Subcutaneous adipose tissue (tissue), 4 donors: ENCODE measurements around the gene IQSEC1. TPM values are rescaled to one million over a fixed set of nuclear protein-coding genes. Genes with fewer than 3 reads are reported as not detected.

Experiments
- CTCF ChIP-seq: fragments of 450-650 bp; IDR thresholded peaks from one replicate; pipeline ENCODE4 v1.5.1; 2016; ENCODE audit warnings: low read depth, mild to moderate bottlenecking, control low read depth, antibody characterized with exemption, moderate library complexity
- total RNA-seq, 4 donors: library from RNA; depleted of rRNA; stranded (reverse); fragments of >200 nt; gene quantifications; one replicate each; pipeline ENCODE4 v1.1.0, GENCODE V29; 2016

The IQSEC1 gene
- total RNA-seq, 4 donors from 2014 or later: 44.3 to 99.1 (median 51.8) TPM

GRCh38 chr3:12944849-12945248 lies 128.4 kb downstream of the IQSEC1 start:
- TF ChIP-seq CTCF: no peak

GRCh38 chr3:12944413-12944812 lies 128.8 kb downstream of the IQSEC1 start:
- TF ChIP-seq CTCF: no peak

GRCh38 chr3:12943124-12944021 lies 129.9 kb downstream of the IQSEC1 start:
- no peak for TF ChIP-seq CTCF

- no peak for TF ChIP-seq CTCF
Observed at GRCh38 chr3:12941495-12942023, 131.7 kb downstream of the IQSEC1 start.

GRCh38 chr3:12940854-12941253 lies 132.4 kb downstream of the IQSEC1 start:
- no peak for TF ChIP-seq CTCF

GRCh38 chr3:12939137-12939536 lies 134.1 kb downstream of the IQSEC1 start:
- TF ChIP-seq CTCF: no peak

GRCh38 chr3:12938258-12938711 lies 134.9 kb downstream of the IQSEC1 start:
- TF ChIP-seq CTCF: no peak
